Neural cell (in vitro differentiated cells): Measurements from ENCODE around the gene NIPSNAP2. TPM values are rescaled to one million over a fixed set of nuclear protein-coding genes. Genes with fewer than 3 reads are reported as not detected.

ENCODE experiments used
- H2AFZ ChIP-seq: fragments of 200-600, 300-800 bp; sonication (generic), shearing (Covaris generic); 2 replicates; pipeline ENCODE4 v1.6.0; 2014; ENCODE audit warnings: low read depth, mild to moderate bottlenecking, antibody characterized with exemption, low read length, moderate library complexity
- H3F3A ChIP-seq: fragments of 200-600 bp; shearing (Covaris generic); 2 replicates; pipeline ENCODE4 v1.6.1; 2016; ENCODE audit warnings: mild to moderate bottlenecking, moderate library complexity, mixed read lengths, antibody characterized with exemption, low read length; ENCODE audit not compliant: insufficient read depth, poor library complexity, severe bottlenecking
- H3K27ac ChIP-seq: fragments of 200-600, 300-800 bp; sonication (generic), shearing (Covaris generic); 2 replicates; pipeline ENCODE4 v1.5.1; 2014; ENCODE audit warnings: mild to moderate bottlenecking, low read length, moderate library complexity
- H3K27me3 ChIP-seq: fragments of 300-800, 200-600 bp; sonication (generic), shearing (Covaris generic); 2 replicates; pipeline ENCODE4 v1.6.0; 2014; ENCODE audit warnings: mild to moderate bottlenecking, low read depth, low read length, moderate library complexity; ENCODE audit not compliant: insufficient read depth
- H3K36me3 ChIP-seq: fragments of 300-800, 200-600 bp; sonication (generic), shearing (Covaris generic); 2 replicates; pipeline ENCODE4 v1.5.1; 2014; ENCODE audit warnings: mild to moderate bottlenecking, antibody characterized with exemption, low read length, moderate library complexity; ENCODE audit not compliant: insufficient read depth
- H3K4me2 ChIP-seq: fragments of 300-800, 200-600 bp; sonication (generic), shearing (Covaris generic); 2 replicates; pipeline ENCODE4 v1.6.0; 2014; ENCODE audit warnings: mild to moderate bottlenecking, low read length
- H3K4me3 ChIP-seq: fragments of 300-800, 200-600 bp; sonication (generic), shearing (Covaris generic); 2 replicates; pipeline ENCODE4 v1.5.1; 2014; ENCODE audit warnings: mild to moderate bottlenecking, low read length, moderate library complexity
- H3K79me2 ChIP-seq: fragments of 200-600 bp; shearing (Covaris generic); replicated peaks from 2 replicates; pipeline ENCODE4 v1.6.0; 2014; ENCODE audit warnings: mild to moderate bottlenecking, low read length, moderate library complexity; ENCODE audit not compliant: insufficient read depth
- H3K9ac ChIP-seq: fragments of 300-800, 200-600 bp; sonication (generic), shearing (Covaris generic); 2 replicates; pipeline ENCODE4 v1.6.1; 2016; ENCODE audit warnings: mild to moderate bottlenecking, low read length, mixed read lengths
- H3K9me2 ChIP-seq: fragments of 200-600 bp; shearing (Covaris generic); 2 replicates; pipeline ENCODE4 v1.6.1; 2016; ENCODE audit warnings: mild to moderate bottlenecking, low read length, mixed read lengths; ENCODE audit not compliant: insufficient read depth
- H3K9me3 ChIP-seq: fragments of 200-600, 300-800 bp; sonication (generic), shearing (Covaris generic); 2 replicates; pipeline ENCODE4 v1.6.1; 2016; ENCODE audit warnings: mild to moderate bottlenecking, mixed run types, low read length, moderate library complexity, mixed read lengths
- H4K20me1 ChIP-seq: fragments of 200-600 bp; shearing (Covaris generic); 2 replicates; pipeline ENCODE4 v1.6.1; 2016; ENCODE audit warnings: mild to moderate bottlenecking, mixed run types; ENCODE audit not compliant: insufficient read depth
- EP300 ChIP-seq: fragments of 450-650 bp; conservative IDR thresholded peaks from 2 replicates; pipeline ENCODE4 v1.6.1; 2014; ENCODE audit warnings: antibody characterized with exemption, mild to moderate bottlenecking, moderate library complexity; ENCODE audit not compliant: poor library complexity, severe bottlenecking
- EZH2 ChIP-seq: fragments of 200-600, 300-800 bp; shearing (Covaris generic), sonication (generic); IDR thresholded peaks from 2 replicates; pipeline ENCODE4 v1.6.1; 2014; ENCODE audit warnings: antibody characterized with exemption, low read length, borderline replicate concordance, mild to moderate bottlenecking; ENCODE audit not compliant: insufficient read depth, poor library complexity, severe bottlenecking
- MXI1 ChIP-seq: fragments of 450-650 bp; conservative IDR thresholded peaks from 2 replicates; pipeline ENCODE4 v1.6.1; 2014; ENCODE audit warnings: antibody characterized with exemption, mild to moderate bottlenecking; ENCODE audit not compliant: poor library complexity, severe bottlenecking
- POLR2AphosphoS5 ChIP-seq: IDR thresholded peaks from 2 replicates; pipeline ENCODE4 v1.6.1; 2012
- RAD21 ChIP-seq: fragments of 450-650 bp; conservative IDR thresholded peaks from 2 replicates; pipeline ENCODE4 v1.6.1; 2014; ENCODE audit warnings: antibody characterized with exemption, mild to moderate bottlenecking, moderate library complexity
- REST ChIP-seq: IDR thresholded peaks from 2 replicates; pipeline ENCODE4 v1.6.1; 2012; ENCODE audit warnings: borderline replicate concordance
- SMC3 ChIP-seq: fragments of 450-650 bp; conservative IDR thresholded peaks from 2 replicates; pipeline ENCODE4 v1.6.1; 2014; ENCODE audit warnings: antibody characterized with exemption, mild to moderate bottlenecking, moderate library complexity; ENCODE audit not compliant: poor library complexity
- TAF1 ChIP-seq: IDR thresholded peaks from 2 replicates; pipeline ENCODE4 v1.6.1; 2012; ENCODE audit warnings: low read depth
- polyA plus RNA-seq: library from polyadenylated mRNA; depleted of rRNA; stranded (reverse); fragments of >200 nt; gene quantifications from 2 replicates; pipeline ENCODE4 v1.2.3, GENCODE V29; 2014
- TF ChIP-seq, protein P1 (sequence below): fragments of 450-650 bp; IDR thresholded peaks from 2 replicates; pipeline ENCODE4 v1.5.1; 2014; ENCODE audit warnings: antibody characterized with exemption, mild to moderate bottlenecking, moderate library complexity; ENCODE audit not compliant: poor library complexity, severe bottlenecking

The NIPSNAP2 gene
- polyA plus RNA-seq, 1 donor from 2014 or later, result 87.0 TPM

GRCh38 chr7:55970561-55970960 lies 6.2 kb downstream of the NIPSNAP2 start:
- no peaks in the 10 kb centered on the region for H3K9me2 ChIP-seq
- peaks cover 39% of the 10 kb centered on the region for H3K79me2 ChIP-seq
- TF ChIP-seq SMC3, result no peak
- no peak for TF ChIP-seq EP300
- no peak for TF ChIP-seq REST
- TF ChIP-seq POLR2AphosphoS5, result no peak
- TF ChIP-seq TAF1, result no peak
- TF ChIP-seq RAD21, result no peak
- TF ChIP-seq EZH2, result no peak
- TF ChIP-seq MXI1, result no peak
- TF ChIP-seq, protein P1, sequence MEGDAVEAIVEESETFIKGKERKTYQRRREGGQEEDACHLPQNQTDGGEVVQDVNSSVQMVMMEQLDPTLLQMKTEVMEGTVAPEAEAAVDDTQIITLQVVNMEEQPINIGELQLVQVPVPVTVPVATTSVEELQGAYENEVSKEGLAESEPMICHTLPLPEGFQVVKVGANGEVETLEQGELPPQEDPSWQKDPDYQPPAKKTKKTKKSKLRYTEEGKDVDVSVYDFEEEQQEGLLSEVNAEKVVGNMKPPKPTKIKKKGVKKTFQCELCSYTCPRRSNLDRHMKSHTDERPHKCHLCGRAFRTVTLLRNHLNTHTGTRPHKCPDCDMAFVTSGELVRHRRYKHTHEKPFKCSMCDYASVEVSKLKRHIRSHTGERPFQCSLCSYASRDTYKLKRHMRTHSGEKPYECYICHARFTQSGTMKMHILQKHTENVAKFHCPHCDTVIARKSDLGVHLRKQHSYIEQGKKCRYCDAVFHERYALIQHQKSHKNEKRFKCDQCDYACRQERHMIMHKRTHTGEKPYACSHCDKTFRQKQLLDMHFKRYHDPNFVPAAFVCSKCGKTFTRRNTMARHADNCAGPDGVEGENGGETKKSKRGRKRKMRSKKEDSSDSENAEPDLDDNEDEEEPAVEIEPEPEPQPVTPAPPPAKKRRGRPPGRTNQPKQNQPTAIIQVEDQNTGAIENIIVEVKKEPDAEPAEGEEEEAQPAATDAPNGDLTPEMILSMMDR, result no peak
- no peaks in the 10 kb centered on the region for H3K36me3 ChIP-seq
- H3K27me3 ChIP-seq, result no peaks in the 10 kb centered on the region
- no peaks in the 10 kb centered on the region for H4K20me1 ChIP-seq
- no peak overlapping the region for H3K9ac ChIP-seq
- no peaks in the 10 kb centered on the region for H3F3A ChIP-seq
- H3K27ac ChIP-seq, result no peak overlapping the region
- no peak overlapping the region for H2AFZ ChIP-seq
- H3K9me3 ChIP-seq, result peaks cover 3% of the 10 kb centered on the region
- no peak overlapping the region for H3K4me3 ChIP-seq
- no peak overlapping the region for H3K4me2 ChIP-seq

- Histone ChIP-seq H3K9me3 (peaks cover 3% of the 10 kb centered on the region), H3K27me3 (no peaks in the 10 kb centered on the region), H3F3A (no peaks in the 10 kb centered on the region), H3K36me3 (no peaks in the 10 kb centered on the region), H3K27ac (no peak overlapping the region), H3K4me2 (no peak overlapping the region), H2AFZ (no peak overlapping the region), H3K9ac (no peak overlapping the region), H3K9me2 (no peaks in the 10 kb centered on the region), H4K20me1 (no peaks in the 10 kb centered on the region), H3K4me3 (no peak overlapping the region), H3K79me2 (peaks cover 35% of the 10 kb centered on the region)
- TF ChIP-seq EP300 (no peak), REST (no peak), MXI1 (no peak), SMC3 (no peak), POLR2AphosphoS5 (no peak), TAF1 (no peak), RAD21 (no peak), EZH2 (no peak)
- TF ChIP-seq, protein P1, result no peak
Observed at GRCh38 chr7:55970978-55971377, 6.6 kb downstream of the NIPSNAP2 start.
